Inferior parietal cortex (tissue), 1 donor: Measurements from ENCODE around the gene PLEK.
"Not testable (repeated sequence)": the region's sequence is repeated elsewhere in the genome, so short reads cannot be mapped to it uniquely, and the experiment has no call there.

Experiments used
- DNase-seq: peaks from one replicate; pipeline ENCODE4 v3.0.0-alpha.2; 2016; ENCODE audit errors: extremely low spot score

PLEK gene

GRCh38 chr2:68365087-68365486, at the start of gene PLEK:
Gene PLEK, plus strand, starts transcription at chr2:68365282. Its CDS starts 70 bp downstream, at chr2:68365352.
- no peak for DNase-seq

GRCh38 chr2:68316111-68316510, 49.0 kb upstream of the PLEK start:
- no peak for DNase-seq

- peak; percentile 44 for DNase-seq
These were observed 46.8 kb upstream of the PLEK start for GRCh38 chr2:68317971-68318913.

- peak; percentile 39 for DNase-seq
These were observed 46.1 kb upstream of the PLEK start for GRCh38 chr2:68318914-68319397.

- DNase-seq: peak; percentile 66
These were observed 45.5 kb upstream of the PLEK start, which contains the start of gene CNRIP1 for GRCh38 chr2:68319398-68320117. Gene CNRIP1, minus strand, starts transcription at chr2:68319949. Its CDS starts 549 bp downstream, at chr2:68319400.

GRCh38 chr2:68320118-68320641, 44.9 kb upstream of the PLEK start:
- no peak for DNase-seq

- no peak for DNase-seq
These were observed 40.0 kb upstream of the PLEK start for GRCh38 chr2:68325056-68325455.

GRCh38 chr2:68328901-68329300, 36.2 kb upstream of the PLEK start:
- no peak for DNase-seq

- no peak for DNase-seq
These were observed 34.4 kb upstream of the PLEK start for GRCh38 chr2:68330691-68331090.

GRCh38 chr2:68333009-68333408, 32.1 kb upstream of the PLEK start:
- no peak for DNase-seq

- DNase-seq: no peak
These were observed 31.2 kb upstream of the PLEK start for GRCh38 chr2:68333931-68334330.

- DNase-seq: no peak
These were observed 28.9 kb upstream of the PLEK start for GRCh38 chr2:68336192-68336591.

GRCh38 chr2:68340226-68341061, 24.6 kb upstream of the PLEK start:
- DNase-seq: peak; percentile 44

- no peak for DNase-seq
These were observed 24.1 kb upstream of the PLEK start for GRCh38 chr2:68341062-68341329.

- DNase-seq: no peak
These were observed 23.5 kb upstream of the PLEK start for GRCh38 chr2:68341583-68341982.

- no peak for DNase-seq
These were observed 22.6 kb upstream of the PLEK start for GRCh38 chr2:68342470-68342869.

- no peak for DNase-seq
These were observed 21.1 kb upstream of the PLEK start for GRCh38 chr2:68344031-68344430.

GRCh38 chr2:68345129-68345875, 19.8 kb upstream of the PLEK start:
- DNase-seq: no peak

GRCh38 chr2:68349091-68349490, 16.0 kb upstream of the PLEK start:
- DNase-seq: not testable (repeated sequence)

- no peak for DNase-seq
These were observed 13.1 kb upstream of the PLEK start for GRCh38 chr2:68351997-68352396.
